A549 (cell line): ENCODE measurements around the gene TFPT.

Experiments used
- ESRRA ChIP-seq: fragments of 150-350 bp; IDR thresholded peaks from 2 replicates; pipeline ENCODE4 v1.6.1; 2014; ENCODE audit warnings: mild to moderate bottlenecking, low read length, borderline replicate concordance
- JUNB ChIP-seq: fragments of >200 bp; sonication (Bioruptor Twin); formaldehyde crosslinking; IDR thresholded peaks from 2 replicates; pipeline ENCODE4 v1.6.1; 2016
- POLR2A ChIP-seq: IDR thresholded peaks from 2 replicates; pipeline ENCODE4 v1.6.1; 2012; ENCODE audit warnings: mild to moderate bottlenecking, low read length
- RAD21 ChIP-seq, 2 experiments: fragments of >200 bp in 1 of 2; sonication (Bioruptor Twin) in 1 of 2; formaldehyde crosslinking in 1 of 2; IDR thresholded peaks in 1 of 2; conservative IDR thresholded peaks in 1 of 2; 2 replicates in 1 of 2; 3 replicates in 1 of 2; pipeline ENCODE4 v1.6.1; 2012 to 2018; ENCODE audit warnings: inconsistent platforms in 1 of 2
- TF ChIP-seq, protein P1 (sequence below): fragments of >200 bp; sonication (Bioruptor Twin); formaldehyde crosslinking; IDR thresholded peaks from 3 replicates; pipeline ENCODE4 v1.5.1; 2016

DNA sequence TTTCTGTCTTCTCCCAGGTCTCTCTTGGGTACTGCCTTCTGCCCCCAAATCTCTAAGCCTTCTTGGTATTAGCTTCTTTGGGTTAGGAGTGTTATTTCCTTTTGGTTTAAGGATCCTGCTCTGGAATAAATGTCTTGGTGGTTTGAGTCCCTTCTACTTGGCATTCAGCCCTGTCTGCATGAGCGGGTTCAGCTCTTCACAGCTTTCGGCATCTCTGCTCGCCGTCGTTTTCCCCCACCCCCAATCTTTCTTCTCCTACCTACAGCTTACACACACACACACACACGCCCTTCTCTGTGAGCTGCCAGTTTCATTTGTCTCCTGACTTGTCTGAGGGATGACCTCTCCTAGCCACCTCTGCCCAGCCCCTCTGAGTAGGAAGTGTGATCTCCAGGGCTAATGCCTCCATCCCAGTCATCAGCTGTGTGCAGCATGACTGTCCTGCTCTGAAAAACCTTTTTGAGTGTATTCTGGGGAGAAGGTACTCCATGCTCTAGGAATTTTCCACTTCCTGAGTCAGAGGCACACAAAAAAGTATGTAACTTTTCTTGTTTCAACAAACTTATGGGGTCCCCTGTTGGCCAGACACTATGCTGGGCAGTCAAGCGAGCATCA lies 26.8 kb upstream of the TFPT start:
- TF ChIP-seq ESRRA: no peak
- TF ChIP-seq, protein P1, sequence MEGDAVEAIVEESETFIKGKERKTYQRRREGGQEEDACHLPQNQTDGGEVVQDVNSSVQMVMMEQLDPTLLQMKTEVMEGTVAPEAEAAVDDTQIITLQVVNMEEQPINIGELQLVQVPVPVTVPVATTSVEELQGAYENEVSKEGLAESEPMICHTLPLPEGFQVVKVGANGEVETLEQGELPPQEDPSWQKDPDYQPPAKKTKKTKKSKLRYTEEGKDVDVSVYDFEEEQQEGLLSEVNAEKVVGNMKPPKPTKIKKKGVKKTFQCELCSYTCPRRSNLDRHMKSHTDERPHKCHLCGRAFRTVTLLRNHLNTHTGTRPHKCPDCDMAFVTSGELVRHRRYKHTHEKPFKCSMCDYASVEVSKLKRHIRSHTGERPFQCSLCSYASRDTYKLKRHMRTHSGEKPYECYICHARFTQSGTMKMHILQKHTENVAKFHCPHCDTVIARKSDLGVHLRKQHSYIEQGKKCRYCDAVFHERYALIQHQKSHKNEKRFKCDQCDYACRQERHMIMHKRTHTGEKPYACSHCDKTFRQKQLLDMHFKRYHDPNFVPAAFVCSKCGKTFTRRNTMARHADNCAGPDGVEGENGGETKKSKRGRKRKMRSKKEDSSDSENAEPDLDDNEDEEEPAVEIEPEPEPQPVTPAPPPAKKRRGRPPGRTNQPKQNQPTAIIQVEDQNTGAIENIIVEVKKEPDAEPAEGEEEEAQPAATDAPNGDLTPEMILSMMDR: no peak
- no peak for TF ChIP-seq POLR2A
- TF ChIP-seq JUNB: no peak
- no peak for TF ChIP-seq RAD21 (conservative IDR thresholded peaks at IDR 0.05 in 1 of 2, IDR thresholded peaks at IDR 0.05 in 1 of 2)
